ENCODE results near the gene GLT1D1.

The GLT1D1 gene

DNA sequence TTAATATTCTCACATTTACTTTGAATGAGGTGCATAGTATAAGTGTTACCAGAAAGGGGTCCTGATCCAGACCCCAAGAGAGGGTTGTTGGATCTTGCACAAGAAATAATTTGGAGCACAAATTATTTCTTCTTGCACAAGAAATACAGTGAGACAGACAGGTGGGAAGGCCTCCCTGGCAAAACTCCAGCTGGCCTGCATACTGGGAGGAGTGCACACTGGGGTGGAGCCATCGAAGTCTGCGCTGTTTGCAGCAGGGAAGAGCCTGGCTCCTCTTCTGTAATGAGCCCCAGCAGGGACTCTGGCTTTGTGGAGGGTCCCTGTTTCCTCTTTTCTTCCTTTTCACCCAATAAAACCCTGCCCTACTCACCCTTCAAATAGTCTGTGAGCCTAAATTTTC, 141.6 kb downstream of the GLT1D1 start:
- Histone ChIP-seq H3K4me2 (ENCODE audit: low read length) (no peak overlapping the region), H3K27me3 (ENCODE audit: insufficient read depth, low read length) (no peaks in the 10 kb centered on the region)
- WGBS (ENCODE audit: extremely low coverage, insufficient coverage, insufficient read length): no CpG with 5 or more reads among the region's 2 CpGs

DNA sequence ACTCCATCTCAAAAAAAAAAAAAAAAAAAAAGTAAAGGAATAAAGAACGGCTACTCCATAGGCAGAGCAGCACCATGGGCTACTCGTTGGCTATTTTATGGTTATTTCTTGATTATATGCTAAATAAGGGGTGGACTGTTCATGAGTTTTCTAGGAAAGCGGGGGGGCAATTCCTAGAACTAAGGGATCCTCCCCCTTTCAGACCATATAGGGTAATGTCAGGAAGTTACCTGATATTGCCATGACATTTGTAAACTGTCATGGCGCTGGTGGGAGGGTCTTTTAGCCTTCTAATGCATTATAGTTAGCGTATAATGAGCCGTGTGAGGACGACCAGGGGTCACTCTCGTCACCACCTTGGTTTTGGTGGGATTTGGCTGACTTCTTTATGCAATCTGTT, 142.3 kb downstream of the GLT1D1 start:
- no peaks in the 10 kb centered on the region for H3K27me3 ChIP-seq (ENCODE audit: insufficient read depth, low read length)
- H3K23ac ChIP-seq (ENCODE audit: low read length): no peak overlapping the region
- no peaks in the 10 kb centered on the region for H3K79me1 ChIP-seq (ENCODE audit: low read length)
- H2BK5ac ChIP-seq (ENCODE audit: low read depth, low read length, poor library complexity): no peak overlapping the region
- no peak for DNase-seq
- H3K4ac ChIP-seq (ENCODE audit: low read depth, low read length): no peak overlapping the region
- H3K4me1 ChIP-seq (ENCODE audit: control insufficient read depth in 1 of 2, insufficient read depth in 2 of 2, low read length in 2 of 2): no peaks in the 10 kb centered on the region
- H3K9me3 ChIP-seq (ENCODE audit: insufficient read depth, low read depth, low read length): no peaks in the 10 kb centered on the region
- H3K4me3 ChIP-seq (ENCODE audit: low read depth, low read length): no peak overlapping the region
- H3K79me2 ChIP-seq (ENCODE audit: control insufficient read depth, insufficient read depth, low read length, poor library complexity): no peaks in the 10 kb centered on the region
- no peak overlapping the region for H2AFZ ChIP-seq (ENCODE audit: insufficient read depth, low read length, poor library complexity)
- H2AK5ac ChIP-seq (ENCODE audit: low read length): no peak overlapping the region
- no peak overlapping the region for H3K18ac ChIP-seq (ENCODE audit: low read length)
- no peak overlapping the region for H4K91ac ChIP-seq (ENCODE audit: low read depth, low read length)
- H2BK120ac ChIP-seq (ENCODE audit: insufficient read depth, low read length, poor library complexity): no peak overlapping the region
- no peaks in the 10 kb centered on the region for H3K36me3 ChIP-seq (ENCODE audit: control insufficient read depth in 1 of 2, insufficient read depth in 2 of 2, low read length in 2 of 2)
- H2BK12ac ChIP-seq (ENCODE audit: low read length): no peak overlapping the region
- no peak overlapping the region for H3K27ac ChIP-seq (ENCODE audit: low read depth, low read length)
- H4K12ac ChIP-seq (ENCODE audit: low read depth, low read length): no peak overlapping the region
- no peak overlapping the region for H4K8ac ChIP-seq (ENCODE audit: low read depth, low read length)
- no peak overlapping the region for H3K14ac ChIP-seq (ENCODE audit: low read length)
- no peak overlapping the region for H3K4me2 ChIP-seq (ENCODE audit: low read length)
- no peak overlapping the region for H3K9ac ChIP-seq (ENCODE audit: low read length)
- WGBS (ENCODE audit: extremely low coverage, insufficient coverage, insufficient read length): no CpG with 5 or more reads among the region's 8 CpGs

More for the DNA sequence above, 141.6 kb downstream of the GLT1D1 start:
- Histone ChIP-seq H2BK12ac (ENCODE audit: low read length) (no peak overlapping the region), H4K12ac (ENCODE audit: low read depth, low read length) (no peak overlapping the region), H2BK120ac (ENCODE audit: insufficient read depth, low read length, poor library complexity) (no peak overlapping the region), H3K9ac (ENCODE audit: low read length) (no peak overlapping the region), H3K79me1 (ENCODE audit: low read length) (no peaks in the 10 kb centered on the region), H2BK5ac (ENCODE audit: low read depth, low read length, poor library complexity) (no peak overlapping the region), H3K23ac (ENCODE audit: low read length) (no peak overlapping the region), H3K27ac (ENCODE audit: low read depth, low read length) (no peak overlapping the region), H3K36me3 (ENCODE audit: control insufficient read depth in 1 of 2, insufficient read depth in 2 of 2, low read length in 2 of 2) (no peaks in the 10 kb centered on the region), H2AFZ (ENCODE audit: insufficient read depth, low read length, poor library complexity) (no peak overlapping the region), H3K4me1 (ENCODE audit: control insufficient read depth in 1 of 2, insufficient read depth in 2 of 2, low read length in 2 of 2) (no peaks in the 10 kb centered on the region), H3K14ac (ENCODE audit: low read length) (no peak overlapping the region), H4K8ac (ENCODE audit: low read depth, low read length) (no peak overlapping the region), H3K4ac (ENCODE audit: low read depth, low read length) (no peak overlapping the region), H3K9me3 (ENCODE audit: insufficient read depth, low read depth, low read length) (no peaks in the 10 kb centered on the region), H3K4me3 (ENCODE audit: low read depth, low read length) (no peak overlapping the region), H2AK5ac (ENCODE audit: low read length) (no peak overlapping the region), H3K18ac (ENCODE audit: low read length) (no peak overlapping the region), H3K79me2 (ENCODE audit: control insufficient read depth, insufficient read depth, low read length, poor library complexity) (no peaks in the 10 kb centered on the region), H4K91ac (ENCODE audit: low read depth, low read length) (no peak overlapping the region)
- DNase-seq: no peak

DNA sequence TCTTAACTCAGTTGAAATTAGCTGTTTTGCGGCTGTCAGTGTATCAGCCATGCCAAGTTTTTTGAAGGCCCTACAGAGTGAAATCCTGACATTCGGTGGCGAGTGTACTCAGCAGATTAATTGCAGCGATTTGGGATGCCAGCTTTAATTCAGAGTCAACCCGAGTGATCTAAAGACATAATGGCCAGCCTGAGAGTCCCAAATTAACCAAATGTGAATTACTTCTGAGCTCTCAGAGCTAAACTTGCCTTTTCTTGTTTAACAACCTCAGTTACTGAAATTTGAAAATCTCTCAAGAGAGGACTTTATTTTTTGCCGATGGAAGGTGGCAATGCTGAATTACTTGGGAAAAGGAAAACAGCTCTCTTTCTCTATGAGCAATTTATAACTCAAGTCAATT, 148.5 kb downstream of the GLT1D1 start:
- no CpG with 5 or more reads among the region's 6 CpGs for WGBS (ENCODE audit: extremely low coverage, insufficient coverage, insufficient read length)
- no peak overlapping the region for H3K18ac ChIP-seq (ENCODE audit: low read length)
- peaks cover 2% of the 10 kb centered on the region for H3K9me3 ChIP-seq (ENCODE audit: insufficient read depth, low read depth, low read length)
- H2AK5ac ChIP-seq (ENCODE audit: low read length): no peak overlapping the region
- H3K9ac ChIP-seq (ENCODE audit: low read length): no peak overlapping the region
- H3K4ac ChIP-seq (ENCODE audit: low read depth, low read length): no peak overlapping the region
- H4K91ac ChIP-seq (ENCODE audit: low read depth, low read length): no peak overlapping the region
- H2BK12ac ChIP-seq (ENCODE audit: low read length): no peak overlapping the region
- no peaks in the 10 kb centered on the region for H3K79me1 ChIP-seq (ENCODE audit: low read length)
- no peak overlapping the region for H2AFZ ChIP-seq (ENCODE audit: insufficient read depth, low read length, poor library complexity)
- H2BK5ac ChIP-seq (ENCODE audit: low read depth, low read length, poor library complexity): no peak overlapping the region
- H2BK120ac ChIP-seq (ENCODE audit: insufficient read depth, low read length, poor library complexity): no peak overlapping the region
- H3K4me1 ChIP-seq (ENCODE audit: control insufficient read depth in 1 of 2, insufficient read depth in 2 of 2, low read length in 2 of 2): no peaks in the 10 kb centered on the region
- H4K12ac ChIP-seq (ENCODE audit: low read depth, low read length): no peak overlapping the region
- H3K79me2 ChIP-seq (ENCODE audit: control insufficient read depth, insufficient read depth, low read length, poor library complexity): no peaks in the 10 kb centered on the region
- no peak overlapping the region for H3K4me3 ChIP-seq (ENCODE audit: low read depth, low read length)
- no peak for DNase-seq
- no peak overlapping the region for H3K14ac ChIP-seq (ENCODE audit: low read length)
- no peak overlapping the region for H4K8ac ChIP-seq (ENCODE audit: low read depth, low read length)
- no peak overlapping the region for H3K4me2 ChIP-seq (ENCODE audit: low read length)
- H3K36me3 ChIP-seq (ENCODE audit: control insufficient read depth in 1 of 2, insufficient read depth in 2 of 2, low read length in 2 of 2): no peaks in the 10 kb centered on the region
- no peak overlapping the region for H3K23ac ChIP-seq (ENCODE audit: low read length)
- no peaks in the 10 kb centered on the region for H3K27me3 ChIP-seq (ENCODE audit: insufficient read depth, low read length)
- H3K27ac ChIP-seq (ENCODE audit: low read depth, low read length): no peak overlapping the region

DNA sequence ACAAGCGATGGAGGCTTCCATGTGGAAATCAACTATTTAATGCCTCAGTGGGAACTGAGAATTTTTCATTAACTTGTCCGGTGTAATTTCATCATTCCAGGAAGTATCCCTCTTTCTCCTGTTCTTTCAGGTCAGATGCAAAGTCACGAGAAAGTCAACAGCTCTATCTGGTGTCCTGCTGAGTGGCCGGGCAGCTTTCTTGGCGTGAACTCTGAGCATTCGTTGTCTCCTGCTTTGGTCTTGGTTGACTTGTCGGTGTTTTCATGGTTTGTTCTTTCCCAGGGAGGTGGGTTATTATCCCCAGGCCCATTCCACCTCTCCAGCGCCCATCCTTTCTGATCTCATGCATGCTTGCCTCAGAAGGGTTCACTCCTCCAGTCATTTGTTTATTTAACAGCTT, 149.1 kb downstream of the GLT1D1 start:
- Histone ChIP-seq H2AK5ac (ENCODE audit: low read length) (no peak overlapping the region), H4K8ac (ENCODE audit: low read depth, low read length) (no peak overlapping the region), H2BK120ac (ENCODE audit: insufficient read depth, low read length, poor library complexity) (no peak overlapping the region), H2BK5ac (ENCODE audit: low read depth, low read length, poor library complexity) (no peak overlapping the region), H3K9me3 (ENCODE audit: insufficient read depth, low read depth, low read length) (peaks cover 2% of the 10 kb centered on the region), H3K4me1 (ENCODE audit: control insufficient read depth in 1 of 2, insufficient read depth in 2 of 2, low read length in 2 of 2) (no peaks in the 10 kb centered on the region), H3K79me2 (ENCODE audit: control insufficient read depth, insufficient read depth, low read length, poor library complexity) (no peaks in the 10 kb centered on the region), H3K36me3 (ENCODE audit: control insufficient read depth in 1 of 2, insufficient read depth in 2 of 2, low read length in 2 of 2) (no peaks in the 10 kb centered on the region), H3K79me1 (ENCODE audit: low read length) (no peaks in the 10 kb centered on the region), H3K4me2 (ENCODE audit: low read length) (no peak overlapping the region), H3K9ac (ENCODE audit: low read length) (no peak overlapping the region), H3K18ac (ENCODE audit: low read length) (no peak overlapping the region), H4K12ac (ENCODE audit: low read depth, low read length) (no peak overlapping the region), H3K4me3 (ENCODE audit: low read depth, low read length) (no peak overlapping the region), H3K27me3 (ENCODE audit: insufficient read depth, low read length) (no peaks in the 10 kb centered on the region), H3K14ac (ENCODE audit: low read length) (no peak overlapping the region), H3K23ac (ENCODE audit: low read length) (no peak overlapping the region), H3K4ac (ENCODE audit: low read depth, low read length) (no peak overlapping the region), H2BK12ac (ENCODE audit: low read length) (no peak overlapping the region), H3K27ac (ENCODE audit: low read depth, low read length) (no peak overlapping the region), H4K91ac (ENCODE audit: low read depth, low read length) (no peak overlapping the region), H2AFZ (ENCODE audit: insufficient read depth, low read length, poor library complexity) (no peak overlapping the region)
- WGBS (ENCODE audit: extremely low coverage, insufficient coverage, insufficient read length): no CpG with 5 or more reads among the region's 8 CpGs
- DNase-seq: no peak

All from trophoblast cell (in vitro differentiated cells and primary cell).